Mesenchymal stem cell (in vitro differentiated cells and primary cell): ENCODE measurements around the gene OR1L8.

Source experiments
- DNase-seq: peaks from one replicate; pipeline ENCODE4 v3.0.0-alpha.2; 2013
- H2AFZ ChIP-seq: one replicate; pipeline ENCODE4 v1.6.1; 2013; ENCODE audit warnings: low read depth, mild to moderate bottlenecking, control low read depth, inconsistent platforms, low read length, moderate library complexity
- H2AK5ac ChIP-seq: 2 replicates; pipeline ENCODE4 v1.6.1; 2013; ENCODE audit warnings: low read length, moderate library complexity, mild to moderate bottlenecking, inconsistent platforms; ENCODE audit not compliant: severe bottlenecking
- H2BK120ac ChIP-seq: one replicate; pipeline ENCODE4 v1.6.1; 2013; ENCODE audit warnings: low read depth, mild to moderate bottlenecking, inconsistent platforms, low read length, moderate library complexity
- H2BK12ac ChIP-seq, 2 experiments: one replicate each; pipeline ENCODE4 v1.6.1; 2013; ENCODE audit warnings: inconsistent platforms in 2 of 2, low read length in 2 of 2, mild to moderate bottlenecking in 2 of 2, moderate library complexity in 2 of 2, control low read depth in 1 of 2
- H2BK15ac ChIP-seq: one replicate; pipeline ENCODE4 v1.6.1; 2013; ENCODE audit warnings: mild to moderate bottlenecking, low read depth, inconsistent platforms; ENCODE audit not compliant: poor library complexity, severe bottlenecking
- H2BK5ac ChIP-seq: 2 replicates; pipeline ENCODE4 v1.6.1; 2013; ENCODE audit warnings: low read depth, mild to moderate bottlenecking, low read length, control low read depth, inconsistent platforms; ENCODE audit not compliant: poor library complexity, severe bottlenecking
- H3K14ac ChIP-seq, 2 experiments: one replicate each; pipeline ENCODE4 v1.6.1; 2013; ENCODE audit warnings: inconsistent platforms in 2 of 2, low read length in 2 of 2, control low read depth in 1 of 2, mild to moderate bottlenecking in 1 of 2, moderate library complexity in 1 of 2
- H3K18ac ChIP-seq, 2 experiments: one replicate each; pipeline ENCODE4 v1.6.1; 2013; ENCODE audit warnings: inconsistent platforms in 2 of 2, low read length in 2 of 2, control low read depth in 1 of 2, low read depth in 1 of 2, mild to moderate bottlenecking in 1 of 2
- H3K23ac ChIP-seq, 2 experiments: one replicate each; pipeline ENCODE4 v1.6.1; 2013; ENCODE audit warnings: inconsistent platforms in 2 of 2, low read length in 2 of 2, mild to moderate bottlenecking in 2 of 2, moderate library complexity in 2 of 2, control low read depth in 1 of 2
- H3K27ac ChIP-seq: 2 replicates; pipeline ENCODE4 v1.5.1; 2013; ENCODE audit warnings: mild to moderate bottlenecking, moderate library complexity, low read length, control low read depth, inconsistent platforms; ENCODE audit not compliant: poor library complexity, severe bottlenecking
- H3K27me3 ChIP-seq, 2 experiments: 2 replicates each; pipeline versions ENCODE4 v1.6.1 to v1.7.0; 2013; ENCODE audit warnings: low read length in 2 of 2, mild to moderate bottlenecking in 2 of 2, moderate library complexity in 2 of 2, control low read depth in 1 of 2, inconsistent platforms in 1 of 2; ENCODE audit not compliant: control insufficient read depth in 1 of 2, insufficient read depth in 1 of 2
- H3K36me3 ChIP-seq, 2 experiments: 2 replicates each; pipeline versions ENCODE4 v1.6.1 to v1.7.0; 2013; ENCODE audit warnings: low read length in 2 of 2, control low read depth in 1 of 2, inconsistent platforms in 1 of 2, low read depth in 1 of 2, mild to moderate bottlenecking in 1 of 2; ENCODE audit not compliant: insufficient read depth in 2 of 2, control insufficient read depth in 1 of 2
- H3K4ac ChIP-seq, 2 experiments: one replicate each; pipeline ENCODE4 v1.6.1; 2013; ENCODE audit warnings: inconsistent platforms in 2 of 2, low read length in 2 of 2, mild to moderate bottlenecking in 2 of 2, moderate library complexity in 2 of 2, control low read depth in 1 of 2, low read depth in 1 of 2
- H3K4me1 ChIP-seq: 2 replicates; pipeline ENCODE4 v1.6.1; 2013; ENCODE audit warnings: low read depth, low read length, control low read depth; ENCODE audit not compliant: control insufficient read depth, insufficient read depth
- H3K4me2 ChIP-seq: 2 replicates; pipeline ENCODE4 v1.6.1; 2013; ENCODE audit warnings: low read length, mild to moderate bottlenecking, inconsistent platforms; ENCODE audit not compliant: poor library complexity, severe bottlenecking
- H3K4me3 ChIP-seq, 2 experiments: 2 replicates each; pipeline versions ENCODE4 v1.5.1 to v1.7.0; 2013; ENCODE audit warnings: low read length in 2 of 2, mild to moderate bottlenecking in 2 of 2, control low read depth in 1 of 2, low read depth in 1 of 2; ENCODE audit not compliant: insufficient read depth in 1 of 2
- H3K79me1 ChIP-seq: replicated peaks from 2 replicates; pipeline ENCODE4 v1.6.1; 2013; ENCODE audit warnings: mild to moderate bottlenecking, control low read depth, low read length, inconsistent platforms; ENCODE audit not compliant: poor library complexity, severe bottlenecking
- H3K9ac ChIP-seq: 2 replicates; pipeline ENCODE4 v1.7.0; 2013; ENCODE audit warnings: mild to moderate bottlenecking, low read length, moderate library complexity
- H3K9me3 ChIP-seq: 2 replicates; pipeline ENCODE4 v1.7.0; 2013; ENCODE audit warnings: mild to moderate bottlenecking, low read length; ENCODE audit not compliant: control insufficient read depth
- H4K8ac ChIP-seq: one replicate; pipeline ENCODE4 v1.6.1; 2013; ENCODE audit warnings: inconsistent platforms, mild to moderate bottlenecking, low read length, moderate library complexity
- H4K91ac ChIP-seq: one replicate; pipeline ENCODE4 v1.6.1; 2013; ENCODE audit warnings: mild to moderate bottlenecking, low read length, inconsistent platforms
- WGBS: methylation state at CpG from one replicate; pipeline ENCODE4 v1.1.7; 2013; ENCODE audit warnings: mixed read lengths; 5-methylcytosine and 5-hydroxymethylcytosine counted together

OR1L8 gene

GRCh38 chr9:122526602-122527001 is 56.6 kb downstream of the OR1L8 start:
- Histone ChIP-seq H3K18ac (no peak overlapping the region), H3K9me3 (no peaks in the 10 kb centered on the region), H4K8ac (no peak overlapping the region), H3K23ac (no peak overlapping the region), H2BK15ac (no peak overlapping the region), H3K9ac (no peak overlapping the region), H3K4me2 (no peak overlapping the region), H2AFZ (no peak overlapping the region), H3K4me1 (no peaks in the 10 kb centered on the region), H3K79me1 (no peaks in the 10 kb centered on the region), H3K27ac (no peak overlapping the region), H3K27me3 (peaks cover 0 to 9% of the 10 kb centered on the region in 2 experiments), H3K4ac (no peak overlapping the region), H3K14ac (no peak overlapping the region), H4K91ac (no peak overlapping the region), H2BK120ac (no peak overlapping the region), H2BK5ac (no peak overlapping the region), H2BK12ac (no peak overlapping the region), H3K36me3 (no peaks in the 10 kb centered on the region), H3K4me3 (no peak overlapping the region), H2AK5ac (no peak overlapping the region)
- WGBS = 62% methylated on average over 10 of the region's 10 CpGs
- DNase-seq = no peak

- Histone ChIP-seq H3K4me2 (no peak overlapping the region), H4K8ac (no peak overlapping the region), H3K4ac (no peak overlapping the region), H3K27me3 (peaks cover 0 to 22% of the 10 kb centered on the region in 2 experiments), H3K79me1 (no peaks in the 10 kb centered on the region), H4K91ac (no peak overlapping the region), H2AK5ac (no peak overlapping the region), H2BK5ac (no peak overlapping the region), H2BK12ac (no peak overlapping the region), H3K18ac (no peak overlapping the region), H3K9me3 (no peaks in the 10 kb centered on the region), H3K27ac (no peak overlapping the region), H3K4me3 (no peak overlapping the region), H2BK15ac (no peak overlapping the region), H2BK120ac (no peak overlapping the region), H3K36me3 (peaks cover 0 to 10% of the 10 kb centered on the region in 2 experiments), H3K9ac (no peak overlapping the region), H2AFZ (no peak overlapping the region), H3K14ac (no peak overlapping the region), H3K4me1 (no peaks in the 10 kb centered on the region), H3K23ac (no peak overlapping the region)
- 79% methylated on average over 3 of the region's 3 CpGs for WGBS
- DNase-seq = no peak
These were observed 63.8 kb downstream of the OR1L8 start for GRCh38 chr9:122519376-122519775.

- Histone ChIP-seq H3K36me3 (peaks cover 0 to 10% of the 10 kb centered on the region in 2 experiments), H3K9ac (no peak within 1 kb of the TSS), H3K79me1 (no peaks in the 10 kb centered on the region), H4K91ac (no peak within 1 kb of the TSS), H3K4me3 (no peak within 1 kb of the TSS), H3K27me3 (peaks cover 0 to 22% of the 10 kb centered on the region in 2 experiments), H2BK120ac (no peak within 1 kb of the TSS), H3K23ac (no peak within 1 kb of the TSS), H3K4me2 (no peak within 1 kb of the TSS), H3K9me3 (no peaks in the 10 kb centered on the region), H3K27ac (no peak within 1 kb of the TSS), H2BK12ac (no peak within 1 kb of the TSS), H3K14ac (no peak within 1 kb of the TSS), H3K18ac (no peak within 1 kb of the TSS), H2BK15ac (no peak within 1 kb of the TSS), H3K4ac (no peak within 1 kb of the TSS), H3K4me1 (no peaks in the 10 kb centered on the region), H2AFZ (no peak within 1 kb of the TSS), H2BK5ac (no peak within 1 kb of the TSS), H2AK5ac (no peak within 1 kb of the TSS), H4K8ac (no peak within 1 kb of the TSS)
- WGBS = 78% methylated on average over 3 of the region's 4 CpGs
- no peak for DNase-seq
These were observed 64.3 kb downstream of the OR1L8 start, which contains the start of gene OR1J4 for GRCh38 chr9:122518841-122519240. Gene OR1J4 (plus strand): TSS chr9:122519141. CDS start chr9:122519141, 0 bp downstream.

GRCh38 chr9:122518226-122518625 is 65.0 kb downstream of the OR1L8 start:
- Histone ChIP-seq H2BK120ac (no peak overlapping the region), H4K91ac (no peak overlapping the region), H3K79me1 (no peaks in the 10 kb centered on the region), H3K23ac (no peak overlapping the region), H2BK5ac (no peak overlapping the region), H3K4ac (no peak overlapping the region), H3K9me3 (no peaks in the 10 kb centered on the region), H3K27ac (no peak overlapping the region), H2BK12ac (no peak overlapping the region), H3K4me2 (no peak overlapping the region), H3K27me3 (peaks cover 0 to 22% of the 10 kb centered on the region in 2 experiments), H2BK15ac (no peak overlapping the region), H3K14ac (no peak overlapping the region), H3K36me3 (peaks cover 0 to 10% of the 10 kb centered on the region in 2 experiments), H3K4me3 (no peak overlapping the region), H4K8ac (no peak overlapping the region), H2AK5ac (no peak overlapping the region), H2AFZ (no peak overlapping the region), H3K4me1 (no peaks in the 10 kb centered on the region), H3K18ac (no peak overlapping the region), H3K9ac (no peak overlapping the region)
- WGBS = 51% methylated on average over 2 of the region's 2 CpGs
- DNase-seq = no peak
